ENCODE data around the gene PRKG1. TPM values are rescaled to one million over a fixed set of nuclear protein-coding genes. Genes with fewer than 3 reads are reported as not detected.
A peak's percentile ranks its signal among the peaks of the same experiment; 100 is the strongest.

Gene PRKG1
- total RNA-seq, 2 donors from 2014 or later: 17.2 TPM

- intact Hi-C loops (cut with DNase I, micrococcal nuclease): no loop called here
- DNase-seq (no peak), ATAC-seq (no peak)
These were observed 850.1 kb downstream of the PRKG1 start for GRCh38 chr10:51924359-51924758.

GRCh38 chr10:51926337-51926736 lies 852.0 kb downstream of the PRKG1 start:
- intact Hi-C loops (cut with DNase I, micrococcal nuclease): no loop called here
- DNase-seq: no peak
- no peak for ATAC-seq

- intact Hi-C loops (cut with DNase I, micrococcal nuclease): no loop called here
- DNase-seq (no peak), ATAC-seq (no peak)
These were observed 853.9 kb downstream of the PRKG1 start for GRCh38 chr10:51928162-51928561.

- DNase-seq: no peak
- no peak for ATAC-seq
- intact Hi-C loops (cut with DNase I, micrococcal nuclease): no loop called here
These were observed 858.2 kb downstream of the PRKG1 start for GRCh38 chr10:51932530-51932929.

GRCh38 chr10:51934373-51934772 lies 860.1 kb downstream of the PRKG1 start:
- intact Hi-C loops (cut with DNase I, micrococcal nuclease): no loop called here
- no peak for DNase-seq
- no peak for ATAC-seq

- DNase-seq: no peak
- intact Hi-C loops (cut with DNase I, micrococcal nuclease): no loop called here
- no peak for ATAC-seq
These were observed 861.1 kb downstream of the PRKG1 start for GRCh38 chr10:51935341-51935740.

GRCh38 chr10:51937308-51938140 lies 863.2 kb downstream of the PRKG1 start:
- intact Hi-C loops (cut with DNase I, micrococcal nuclease): no loop called here

GRCh38 chr10:51950371-51950995 lies 876.2 kb downstream of the PRKG1 start:
- no peak for DNase-seq
- intact Hi-C loops (cut with DNase I, micrococcal nuclease): no loop called here
- no peak for ATAC-seq

More at GRCh38 chr10:51937308-51938140, 863.2 kb downstream of the PRKG1 start:
- no peak for ATAC-seq
- no peak for DNase-seq

- intact Hi-C loops (cut with DNase I, micrococcal nuclease): no loop called here
- DNase-seq (no peak), ATAC-seq (no peak)
These were observed 876.8 kb downstream of the PRKG1 start for GRCh38 chr10:51950996-51951555.

- ATAC-seq (no peak), DNase-seq (no peak)
- intact Hi-C loops (cut with DNase I, micrococcal nuclease): no loop called here
These were observed 877.3 kb downstream of the PRKG1 start for GRCh38 chr10:51951601-51952000.

GRCh38 chr10:51952056-51952455 lies 877.8 kb downstream of the PRKG1 start:
- DNase-seq: no peak
- no peak for ATAC-seq
- intact Hi-C loops (cut with DNase I, micrococcal nuclease): no loop called here

GRCh38 chr10:51955696-51956095 lies 881.4 kb downstream of the PRKG1 start:
- DNase-seq: no peak
- no peak for ATAC-seq
- intact Hi-C loops (cut with DNase I, micrococcal nuclease): no loop called here

- intact Hi-C loops (cut with DNase I, micrococcal nuclease): no loop called here
- ATAC-seq (no peak), DNase-seq (no peak)
These were observed 882.5 kb downstream of the PRKG1 start for GRCh38 chr10:51956822-51957221.

GRCh38 chr10:51960494-51960895 lies 886.2 kb downstream of the PRKG1 start:
- DNase-seq (no peak), ATAC-seq (peak; percentile 69)
- intact Hi-C loops (cut with DNase I, micrococcal nuclease): no loop called here

- DNase-seq (no peak), ATAC-seq (peak; percentile 70)
- intact Hi-C loops (cut with DNase I, micrococcal nuclease): no loop called here
These were observed 887.1 kb downstream of the PRKG1 start for GRCh38 chr10:51961401-51961800.

- intact Hi-C loops (cut with DNase I, micrococcal nuclease): no loop called here
- no peak for ATAC-seq
- DNase-seq: no peak
These were observed 890.3 kb downstream of the PRKG1 start for GRCh38 chr10:51964630-51965029.

- ATAC-seq (no peak), DNase-seq (no peak)
- intact Hi-C loops (cut with DNase I, micrococcal nuclease): no loop called here
These were observed 891.2 kb downstream of the PRKG1 start for GRCh38 chr10:51965451-51965850.

- no peak for DNase-seq
- ATAC-seq: no peak
- intact Hi-C loops (cut with DNase I, micrococcal nuclease): no loop called here
These were observed 898.6 kb downstream of the PRKG1 start for GRCh38 chr10:51972733-51973346.

GRCh38 chr10:51980752-51981151 lies 906.5 kb downstream of the PRKG1 start:
- ATAC-seq (no peak), DNase-seq (no peak)
- intact Hi-C loops (cut with DNase I, micrococcal nuclease): no loop called here

- no peak for ATAC-seq
- intact Hi-C loops (cut with DNase I, micrococcal nuclease): no loop called here
- no peak for DNase-seq
These were observed 907.4 kb downstream of the PRKG1 start for GRCh38 chr10:51981731-51982130.

All from left colon (tissue), 2 donors.